ENCODE data around the gene CLRN3.

The CLRN3 gene

GRCh38 chr10:127892743-127893142 is at the start of gene CLRN3:
TSS of gene CLRN3 (minus strand) at chr10:127892941. CDS start at chr10:127892784, 157 bp downstream.
- DNase-seq (ENCODE audit: low read depth in 2 of 2) = no peak

GRCh38 chr10:127940866-127941640 is 48.3 kb upstream of the CLRN3 start:
- DNase-seq (ENCODE audit: low read depth in 2 of 2) = no peak

- DNase-seq (ENCODE audit: low read depth in 2 of 2) = no peak
Observed at GRCh38 chr10:127939786-127940330, 47.1 kb upstream of the CLRN3 start.

GRCh38 chr10:127937915-127938463 is 45.2 kb upstream of the CLRN3 start:
- no peak for DNase-seq (ENCODE audit: low read depth in 2 of 2)

- DNase-seq (ENCODE audit: low read depth in 2 of 2) = no peak
Observed at GRCh38 chr10:127937069-127937468, 44.3 kb upstream of the CLRN3 start.

GRCh38 chr10:127935071-127935561 is 42.4 kb upstream of the CLRN3 start:
- no peak for DNase-seq (ENCODE audit: low read depth in 2 of 2)

- DNase-seq (ENCODE audit: low read depth in 2 of 2) = no peak
Observed at GRCh38 chr10:127934383-127934782, 41.6 kb upstream of the CLRN3 start.

GRCh38 chr10:127933271-127933670 is 40.5 kb upstream of the CLRN3 start:
- DNase-seq (ENCODE audit: low read depth in 2 of 2) = no peak

- DNase-seq (ENCODE audit: low read depth in 2 of 2) = no peak
Observed at GRCh38 chr10:127932521-127933270, 40.0 kb upstream of the CLRN3 start.

GRCh38 chr10:127928021-127928806 is 35.5 kb upstream of the CLRN3 start:
- DNase-seq (ENCODE audit: low read depth in 2 of 2) = no peak

- DNase-seq (ENCODE audit: low read depth in 2 of 2) = no peak
Observed at GRCh38 chr10:127926455-127926854, 33.7 kb upstream of the CLRN3 start.

- no peak for DNase-seq (ENCODE audit: low read depth in 2 of 2)
Observed at GRCh38 chr10:127925471-127926207, 32.9 kb upstream of the CLRN3 start.

GRCh38 chr10:127923646-127924045 is 30.9 kb upstream of the CLRN3 start:
- no peak for DNase-seq (ENCODE audit: low read depth in 2 of 2)

- DNase-seq (ENCODE audit: low read depth in 2 of 2) = no peak
Observed at GRCh38 chr10:127922675-127923366, 30.1 kb upstream of the CLRN3 start.

GRCh38 chr10:127922206-127922605 is 29.5 kb upstream of the CLRN3 start:
- no peak for DNase-seq (ENCODE audit: low read depth in 2 of 2)

GRCh38 chr10:127921753-127922145 is 29.0 kb upstream of the CLRN3 start:
- no peak for DNase-seq (ENCODE audit: low read depth in 2 of 2)

- no peak for DNase-seq (ENCODE audit: low read depth in 2 of 2)
Observed at GRCh38 chr10:127921075-127921752, 28.5 kb upstream of the CLRN3 start.

GRCh38 chr10:127920306-127921074 is 27.7 kb upstream of the CLRN3 start:
- DNase-seq (ENCODE audit: low read depth in 2 of 2) = no peak

All from fibroblast of skin of left biceps (primary cell).